Omental fat pad (tissue), 4 donors: Measurements from ENCODE around the gene PSORS1C1. TPM values are rescaled to one million over a fixed set of nuclear protein-coding genes. Genes with fewer than 3 reads are reported as not detected.
"Not testable (repeated sequence)": the region's sequence is repeated elsewhere in the genome, so short reads cannot be mapped to it uniquely, and the experiment has no call there.

Source experiments
- ATAC-seq: fragments of 150-250 bp; one replicate; pipeline ENCODE4 v1.9.1; 2016; ENCODE audit warnings: mild to moderate bottlenecking, moderate library complexity; ENCODE audit not compliant: low FRiP score
- DNase-seq: peaks from one replicate; pipeline ENCODE4 v3.0.0-alpha.2; 2019; ENCODE audit warnings: low spot score
- CTCF ChIP-seq, 3 donors: fragments of 450-650 bp; IDR thresholded peaks; one replicate each; pipeline ENCODE4 v1.5.1; 2016 to 2017; ENCODE audit warnings: antibody characterized with exemption in 3 of 3, mild to moderate bottlenecking in 3 of 3, moderate library complexity in 2 of 3
- total RNA-seq, 4 donors: library from RNA; depleted of rRNA; stranded (reverse); fragments of >200 nt; gene quantifications; one replicate each; pipeline ENCODE4 v1.1.0, GENCODE V29; 2016

PSORS1C1 gene
- total RNA-seq, 4 donors from 2014 or later: 0.60 to 1.3 (median 1.3) TPM

DNA sequence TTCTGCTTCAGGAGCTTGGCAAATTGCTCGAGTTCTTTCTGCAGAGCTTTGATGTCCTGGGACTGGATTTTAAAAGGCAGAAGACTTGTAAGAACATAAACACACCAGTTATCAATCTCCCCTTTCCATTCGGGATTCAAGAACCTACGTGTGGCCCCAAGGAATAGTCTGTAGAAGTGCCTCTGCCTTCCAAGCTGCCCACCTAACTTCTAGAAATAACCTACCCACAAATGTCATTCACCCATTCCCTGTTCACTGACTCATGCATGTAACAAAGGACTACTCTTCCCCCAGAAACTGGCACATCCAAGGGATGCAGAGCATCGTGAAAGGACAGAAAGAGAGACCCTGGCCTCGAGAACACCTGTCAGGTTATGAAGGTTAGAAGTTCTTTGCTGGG, 51.4 kb downstream of the PSORS1C1 start:
- DNase-seq (no peak), ATAC-seq (no peak)
- no peak for TF ChIP-seq CTCF (IDR thresholded peaks at IDR 0.05)

GRCh38 chr6:31168606-31169005, 54.0 kb downstream of the PSORS1C1 start:
- ATAC-seq: no peak
- no peak for TF ChIP-seq CTCF (IDR thresholded peaks at IDR 0.05)
- no peak for DNase-seq

DNA sequence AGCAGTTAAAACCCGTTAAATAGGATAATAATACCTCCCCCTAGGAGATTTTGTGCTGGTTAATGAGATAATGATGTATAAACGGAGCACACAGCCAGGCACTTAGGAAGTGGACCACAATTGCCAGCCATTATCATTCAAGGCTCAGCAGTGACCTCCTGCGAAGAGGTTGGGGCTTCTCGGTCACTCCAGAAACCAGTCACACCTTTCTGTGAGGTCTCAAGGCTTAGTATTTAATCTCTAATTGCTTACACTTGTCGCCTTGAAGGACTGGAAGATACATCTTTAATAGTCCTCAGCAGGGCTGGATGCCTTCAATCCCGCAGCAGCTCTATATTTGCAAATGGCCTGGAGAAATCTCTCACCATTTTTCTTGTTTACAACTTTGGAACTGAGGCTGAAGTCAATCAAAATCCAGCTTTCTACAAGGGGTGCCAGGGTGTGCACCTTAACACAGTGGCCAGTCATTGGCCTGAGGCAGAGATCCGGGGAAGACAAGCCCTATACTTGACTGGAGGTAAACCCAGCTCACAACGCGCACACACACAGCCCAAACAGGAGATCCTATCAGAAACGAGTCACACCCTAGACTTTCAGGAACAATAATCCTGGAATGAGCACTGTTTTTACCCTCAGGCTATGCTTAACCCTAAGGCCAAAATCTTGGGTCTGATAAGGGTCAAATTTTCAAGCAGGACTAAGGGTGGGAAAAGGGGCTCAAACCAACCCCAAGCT, 54.7 kb downstream of the PSORS1C1 start:
- DNase-seq (no peak), ATAC-seq (no peak)
- TF ChIP-seq CTCF (IDR thresholded peaks at IDR 0.05): no peak

DNA sequence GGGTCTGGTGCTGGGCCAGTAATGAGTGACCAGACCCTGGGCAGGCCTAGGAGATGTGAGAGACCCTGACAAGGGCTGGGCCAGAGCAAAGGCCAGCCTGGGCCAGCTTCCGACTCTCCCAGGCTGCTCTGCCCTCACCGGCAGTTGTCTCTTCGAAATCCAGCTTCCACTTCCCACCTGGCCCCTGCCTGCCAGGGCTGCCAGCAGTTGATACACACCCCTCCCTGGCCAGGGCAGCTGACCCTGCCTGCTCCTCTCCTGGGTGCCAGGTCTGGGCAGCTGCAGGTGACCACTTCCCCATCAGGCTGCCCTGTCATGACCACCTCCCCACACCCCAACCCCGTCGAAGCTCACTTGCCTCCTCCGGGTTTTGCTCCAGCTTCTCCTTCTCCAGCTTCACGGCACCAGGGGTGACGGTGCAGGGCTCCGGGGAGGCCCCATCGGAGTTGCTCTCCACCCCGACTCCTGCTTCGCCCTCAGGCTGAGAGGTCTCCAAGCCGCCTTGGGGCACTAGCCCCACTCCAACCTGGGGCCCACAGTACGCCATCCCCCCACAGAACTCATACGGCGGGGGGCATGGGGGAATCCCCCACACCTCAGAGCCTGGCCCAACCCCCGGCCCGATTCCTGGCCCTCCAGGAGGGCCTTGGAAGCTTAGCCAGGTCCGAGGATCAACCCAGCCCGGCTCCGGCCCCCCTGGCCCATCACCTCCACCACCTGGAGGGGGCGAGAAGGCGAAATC, 55.4 kb downstream of the PSORS1C1 start:
- not testable (repeated sequence) for DNase-seq, ATAC-seq

DNA sequence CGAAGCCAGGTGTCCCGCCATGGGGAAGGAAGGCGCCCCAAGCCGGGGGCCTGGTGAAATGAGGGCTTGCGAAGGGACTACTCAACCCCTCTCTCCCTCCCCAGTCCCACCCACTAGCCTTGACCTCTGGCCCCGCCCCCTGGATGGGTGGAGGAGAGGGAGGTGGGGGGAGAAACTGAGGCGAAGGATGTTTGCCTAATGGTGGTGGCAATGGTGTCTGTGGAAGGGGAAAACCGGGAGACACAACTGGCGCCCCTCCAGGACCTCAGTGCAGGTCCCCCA, 55.9 kb downstream of the PSORS1C1 start, which contains the start of gene POU5F1:
Gene POU5F1, minus strand, starts transcription at position 83 of the 282 bp plus-strand sequence. Its CDS starts 62 bp downstream, at position 21.
- DNase-seq (no peak), ATAC-seq (no peak)
- no peak for TF ChIP-seq CTCF (IDR thresholded peaks at IDR 0.05)

DNA sequence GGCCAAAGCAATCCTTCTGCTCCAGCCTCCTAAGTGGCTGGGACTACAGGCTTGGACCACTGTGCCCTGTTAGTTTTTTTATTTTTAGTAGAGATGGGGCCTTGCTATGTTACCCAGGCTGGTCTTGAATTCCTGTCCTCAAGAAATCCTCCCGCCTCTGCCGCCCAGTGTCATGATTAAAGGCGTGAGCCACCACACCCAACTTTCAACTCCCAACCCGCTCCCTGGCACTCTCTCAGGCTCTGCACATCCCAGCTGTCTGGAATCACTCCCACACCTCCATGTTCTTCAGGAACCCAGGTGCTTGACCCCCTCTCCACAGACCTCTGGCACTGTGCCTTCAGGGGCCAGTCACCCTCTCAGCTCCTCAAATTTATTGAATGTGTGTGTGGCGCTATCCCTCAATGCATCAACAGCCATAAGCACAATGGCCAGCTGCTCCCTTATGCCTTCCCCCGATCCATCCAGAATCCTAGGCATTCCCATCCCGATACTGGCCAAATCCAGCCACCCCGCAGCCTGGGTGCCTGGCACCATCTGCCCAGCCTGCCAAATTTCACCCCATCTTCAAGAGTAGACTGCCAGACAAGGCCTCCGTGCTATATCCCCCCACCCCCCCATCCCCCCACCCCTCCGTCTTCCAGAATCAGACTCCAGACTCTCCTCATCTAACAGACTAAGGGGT, 56.5 kb downstream of the PSORS1C1 start:
- TF ChIP-seq CTCF (IDR thresholded peaks at IDR 0.05): no peak
- DNase-seq (no peak), ATAC-seq (no peak)
